Suppressor macrophage (primary cell): ENCODE data around the gene CDC25B.
"Not testable (repeated sequence)": the region's sequence is repeated elsewhere in the genome, so short reads cannot be mapped to it uniquely, and the experiment has no call there.

Experiments used
- DNase-seq, 4 experiments: peaks; one replicate each; pipeline ENCODE4 v3.0.0-alpha.2; 2020 to 2022

The CDC25B gene

GRCh38 chr20:3785240-3786125, 10.6 kb upstream of the CDC25B start:
- no peak for DNase-seq

- DNase-seq: peak; percentile 59 to 78 (median 66)
Observed at GRCh38 chr20:3786126-3786484, 10.0 kb upstream of the CDC25B start.

GRCh38 chr20:3786665-3787323, 9.3 kb upstream of the CDC25B start, which contains the start of gene CENPB:
Gene CENPB, minus strand, starts transcription at chr20:3786740. Its CDS starts 257 bp downstream, at chr20:3786483.
- DNase-seq: peak; percentile 93 to 98 (median 96)

- no peak for DNase-seq
Observed at GRCh38 chr20:3787324-3788014, 8.6 kb upstream of the CDC25B start.

- DNase-seq: no peak
Observed at GRCh38 chr20:3788685-3789155, 7.4 kb upstream of the CDC25B start.

GRCh38 chr20:3789201-3789600, 6.9 kb upstream of the CDC25B start:
- not testable (repeated sequence) for DNase-seq

- not testable (repeated sequence) for DNase-seq
Observed at GRCh38 chr20:3794168-3794567, 1.9 kb upstream of the CDC25B start.

GRCh38 chr20:3794701-3795420, 1.2 kb upstream of the CDC25B start:
- DNase-seq: no peak

- no peak for DNase-seq
Observed at GRCh38 chr20:3796477-3797225, 541 bp downstream of the CDC25B start.

GRCh38 chr20:3797226-3797545, 1.1 kb downstream of the CDC25B start:
- no peak for DNase-seq

GRCh38 chr20:3797592-3798372, 1.7 kb downstream of the CDC25B start:
- no peak for DNase-seq

GRCh38 chr20:3798373-3798768, 2.3 kb downstream of the CDC25B start:
- no peak for DNase-seq

GRCh38 chr20:3798908-3799248, 2.8 kb downstream of the CDC25B start:
- no peak for DNase-seq

- DNase-seq: no peak
Observed at GRCh38 chr20:3800256-3800877, 4.3 kb downstream of the CDC25B start.

- no peak for DNase-seq
Observed at GRCh38 chr20:3800878-3801260, 4.8 kb downstream of the CDC25B start.

- no peak for DNase-seq
Observed at GRCh38 chr20:3801299-3801698, 5.2 kb downstream of the CDC25B start.

- DNase-seq: no peak
Observed at GRCh38 chr20:3801846-3802245, 5.7 kb downstream of the CDC25B start.

- DNase-seq: no peak
Observed at GRCh38 chr20:3802524-3803239, 6.6 kb downstream of the CDC25B start.

- DNase-seq: no peak
Observed at GRCh38 chr20:3803289-3803688, 7.2 kb downstream of the CDC25B start.

GRCh38 chr20:3803854-3804253, 7.7 kb downstream of the CDC25B start:
- no peak for DNase-seq
